Endothelial cell (in vitro differentiated cells): ENCODE measurements around the gene TMEM205. TPM values are rescaled to one million over a fixed set of nuclear protein-coding genes. Genes with fewer than 3 reads are reported as not detected.
A peak's percentile ranks its signal among the peaks of the same experiment; 100 is the strongest.

Source experiments
- DNase-seq: peaks from one replicate; pipeline ENCODE4 v3.0.0; 2021; ENCODE audit warnings: low spot score
- H3K27ac Mint-ChIP-seq: one replicate; pipeline ENCODE4 v1.8.0; 2021; ENCODE audit warnings: mixed read lengths, inconsistent platforms; ENCODE audit not compliant: unreplicated experiment
- H3K27me3 Mint-ChIP-seq: one replicate; pipeline ENCODE4 v1.8.0; 2021; ENCODE audit warnings: mild to moderate bottlenecking, moderate library complexity, mixed read lengths, inconsistent platforms; ENCODE audit not compliant: unreplicated experiment
- H3K36me3 Mint-ChIP-seq: one replicate; pipeline ENCODE4 v1.8.0; 2021; ENCODE audit warnings: mild to moderate bottlenecking, low read depth, mixed read lengths, inconsistent platforms; ENCODE audit not compliant: unreplicated experiment
- H3K4me1 Mint-ChIP-seq: one replicate; pipeline ENCODE4 v1.8.0; 2021; ENCODE audit warnings: mild to moderate bottlenecking, mixed read lengths, inconsistent platforms; ENCODE audit not compliant: unreplicated experiment
- H3K4me3 Mint-ChIP-seq: one replicate; pipeline ENCODE4 v1.8.0; 2021; ENCODE audit warnings: mild to moderate bottlenecking, mixed read lengths, inconsistent platforms; ENCODE audit not compliant: unreplicated experiment
- H3K9me3 Mint-ChIP-seq: one replicate; pipeline ENCODE4 v1.8.0; 2021; ENCODE audit warnings: mixed read lengths, inconsistent platforms; ENCODE audit not compliant: unreplicated experiment
- CTCF ChIP-seq: fragments of 200-600 bp; sonication (generic); IDR thresholded peaks from one replicate; pipeline ENCODE4 v1.5.0; 2021; ENCODE audit warnings: antibody characterized with exemption; ENCODE audit not compliant: unreplicated experiment
- total RNA-seq: library from RNA; stranded (reverse); fragmentation: NEBNext Ultra II Directional; extraction: Animal tissue kit (Norgen Biotek cat#: 25700); gene quantifications from one replicate; pipeline ENCODE4 v1.2.1, GENCODE V29; 2021; ENCODE audit not compliant: unreplicated experiment

TMEM205 gene
- total RNA-seq, 1 donor from 2014 or later = 68.9 TPM

- Mint-ChIP-seq H3K27ac (no peak overlapping the region), H3K36me3 (peaks cover 13% of the 10 kb centered on the region), H3K27me3 (peaks cover 16% of the 10 kb centered on the region), H3K4me1 (peaks cover 17% of the 10 kb centered on the region), H3K4me3 (no peak overlapping the region), H3K9me3 (no peaks in the 10 kb centered on the region)
- no peak for TF ChIP-seq CTCF
- peak; percentile 66 for DNase-seq
Observed at GRCh38 chr19:11375143-11375948, 29.3 kb upstream of the TMEM205 start.

- Mint-ChIP-seq H3K4me3 (no peak within 1 kb of the TSS), H3K4me1 (peaks cover 13% of the 10 kb centered on the region), H3K27me3 (peaks cover 14% of the 10 kb centered on the region), H3K36me3 (peaks cover 10% of the 10 kb centered on the region), H3K27ac (no peak within 1 kb of the TSS), H3K9me3 (no peaks in the 10 kb centered on the region)
- DNase-seq = peak; percentile 94
- TF ChIP-seq CTCF = no peak
Observed at GRCh38 chr19:11374433-11375142, 28.5 kb upstream of the TMEM205 start, which contains the start of gene SWSAP1. TSS of gene SWSAP1 (plus strand) at chr19:11374666. CDS start at chr19:11374681, 15 bp downstream.

GRCh38 chr19:11373885-11374432 is 27.9 kb upstream of the TMEM205 start:
- DNase-seq = no peak
- peaks cover 14% of the 10 kb centered on the region for H3K27me3 Mint-ChIP-seq
- H3K4me1 Mint-ChIP-seq = peaks cover 13% of the 10 kb centered on the region
- H3K27ac Mint-ChIP-seq = no peak overlapping the region
- peaks cover 10% of the 10 kb centered on the region for H3K36me3 Mint-ChIP-seq
- no peak overlapping the region for H3K4me3 Mint-ChIP-seq
- TF ChIP-seq CTCF = no peak
- H3K9me3 Mint-ChIP-seq = no peaks in the 10 kb centered on the region

GRCh38 chr19:11373166-11373884 is 27.3 kb upstream of the TMEM205 start:
- peaks cover 14% of the 10 kb centered on the region for H3K27me3 Mint-ChIP-seq

More at GRCh38 chr19:11373166-11373884, 27.3 kb upstream of the TMEM205 start:
- peak overlapping the region; percentile 32 for H3K27ac Mint-ChIP-seq
- H3K4me3 Mint-ChIP-seq = no peak overlapping the region
- TF ChIP-seq CTCF = no peak
- no peak for DNase-seq
- H3K9me3 Mint-ChIP-seq = no peaks in the 10 kb centered on the region
- peaks cover 10% of the 10 kb centered on the region for H3K36me3 Mint-ChIP-seq
- H3K4me1 Mint-ChIP-seq = peaks cover 13% of the 10 kb centered on the region
